Erythroblast (primary cell): ENCODE measurements around the gene TRIM9.

ENCODE experiments used
- GATA1 ChIP-seq: IDR thresholded peaks from 2 replicates; pipeline ENCODE4 v1.6.1; 2011; ENCODE audit warnings: low read depth, mild to moderate bottlenecking, control low read depth, low read length, moderate library complexity
- POLR2A ChIP-seq: IDR thresholded peaks from 2 replicates; pipeline ENCODE4 v1.6.1; 2011; ENCODE audit warnings: mild to moderate bottlenecking, low read length

GRCh38 chr14:51053157-51053556, 41.7 kb downstream of the TRIM9 start:
- TF ChIP-seq POLR2A (no peak), GATA1 (no peak)
